CD14-positive monocyte (primary cell): ENCODE results near the gene WNT9B. TPM values are rescaled to one million over a fixed set of nuclear protein-coding genes. Genes with fewer than 3 reads are reported as not detected.

ENCODE experiments used
- DNase-seq, 3 donors: peaks; one replicate each; pipeline ENCODE4 v3.0.0-alpha.2; 2011 to 2022
- H2AFZ ChIP-seq: 2 replicates; pipeline ENCODE4 v1.6.0; 2012; ENCODE audit warnings: mild to moderate bottlenecking, low read depth, low read length, inconsistent platforms; ENCODE audit not compliant: insufficient read depth, poor library complexity, severe bottlenecking
- H3K27ac ChIP-seq, 2 donors: 1 replicate in 1 of 2; 2 replicates in 1 of 2; pipeline ENCODE4 v1.5.1; 2012 to 2013; ENCODE audit warnings: low read length in 2 of 2, control low read depth in 1 of 2, inconsistent platforms in 1 of 2, low read depth in 1 of 2, mild to moderate bottlenecking in 1 of 2
- H3K27me3 ChIP-seq, 2 donors: one replicate each; pipeline versions ENCODE4 v1.6.0 to v1.6.1; 2011 to 2013; ENCODE audit warnings: low read length in 2 of 2; ENCODE audit not compliant: control insufficient read depth in 2 of 2, insufficient read depth in 2 of 2
- H3K36me3 ChIP-seq, 2 donors: replicated peaks in 1 of 2; 1 replicate in 1 of 2; 2 replicates in 1 of 2; pipeline versions ENCODE4 v1.5.1 to v1.6.1; 2012 to 2013; ENCODE audit warnings: low read length in 2 of 2, control low read depth in 1 of 2, inconsistent platforms in 1 of 2, mild to moderate bottlenecking in 1 of 2; ENCODE audit not compliant: insufficient read depth in 2 of 2, control insufficient read depth in 1 of 2
- H3K4me1 ChIP-seq, 2 donors: 1 replicate in 1 of 2; 2 replicates in 1 of 2; pipeline versions ENCODE4 v1.5.1 to v1.6.1; 2012 to 2013; ENCODE audit warnings: low read length in 2 of 2, control low read depth in 1 of 2, inconsistent platforms in 1 of 2, mild to moderate bottlenecking in 1 of 2, moderate library complexity in 1 of 2; ENCODE audit not compliant: insufficient read depth in 2 of 2, control insufficient read depth in 1 of 2
- H3K4me2 ChIP-seq: replicated peaks from 2 replicates; pipeline ENCODE3; 2012; ENCODE audit warnings: low read length, moderate library complexity, mild to moderate bottlenecking; ENCODE audit not compliant: poor library complexity, severe bottlenecking; ENCODE audit errors: extremely low read depth
- H3K4me3 ChIP-seq, 3 experiments: fragments of 200-600 bp in 1 of 3; sonication (generic) in 1 of 3; replicated peaks in 1 of 3; 1 replicate in 2 of 3; 2 replicates in 1 of 3; pipeline ENCODE4 v1.5.1; 2011 to 2013; ENCODE audit warnings: low read length in 3 of 3, mild to moderate bottlenecking in 3 of 3, control low read depth in 2 of 3, low read depth in 2 of 3, inconsistent platforms in 1 of 3, moderate library complexity in 1 of 3
- H3K79me2 ChIP-seq: 2 replicates; pipeline ENCODE4 v1.6.0; 2012; ENCODE audit warnings: mild to moderate bottlenecking, control low read depth, inconsistent platforms, low read length, moderate library complexity; ENCODE audit not compliant: insufficient read depth
- H3K9ac ChIP-seq: 2 replicates; pipeline ENCODE4 v1.6.0; 2017; ENCODE audit warnings: low read length, mild to moderate bottlenecking; ENCODE audit not compliant: insufficient read depth, poor library complexity, severe bottlenecking
- H3K9me3 ChIP-seq, 2 donors: replicated peaks in 1 of 2; 1 replicate in 1 of 2; 2 replicates in 1 of 2; pipeline versions ENCODE4 v1.5.1 to v1.6.1; 2012 to 2013; ENCODE audit warnings: low read length in 2 of 2, control low read depth in 1 of 2; ENCODE audit not compliant: control insufficient read depth in 1 of 2, insufficient read depth in 1 of 2
- H4K20me1 ChIP-seq: 2 replicates; pipeline ENCODE4 v1.6.0; 2012; ENCODE audit warnings: mild to moderate bottlenecking, low read length, control low read depth, moderate library complexity; ENCODE audit not compliant: insufficient read depth
- H3K27ac Mint-ChIP-seq, 7 donors: one replicate each; pipeline ENCODE4 v1.8.0; 2020; ENCODE audit warnings: mild to moderate bottlenecking in 7 of 7, mixed read lengths in 7 of 7, moderate library complexity in 6 of 7, inconsistent platforms in 2 of 7
- H3K27me3 Mint-ChIP-seq, 3 donors: one replicate each; pipeline ENCODE4 v1.8.0; 2021 to 2022; ENCODE audit warnings: low read depth in 3 of 3, mild to moderate bottlenecking in 3 of 3, mixed read lengths in 3 of 3, moderate library complexity in 3 of 3, inconsistent platforms in 1 of 3
- H3K36me3 Mint-ChIP-seq, 2 donors: one replicate each; pipeline ENCODE4 v1.8.0; 2020; ENCODE audit warnings: mixed read lengths in 2 of 2, inconsistent platforms in 1 of 2, mild to moderate bottlenecking in 1 of 2
- H3K4me1 Mint-ChIP-seq: one replicate; pipeline ENCODE4 v1.8.0; 2020; ENCODE audit warnings: mild to moderate bottlenecking, mixed read lengths
- H3K4me3 Mint-ChIP-seq, 2 donors: one replicate each; pipeline ENCODE4 v1.8.0; 2020; ENCODE audit warnings: mild to moderate bottlenecking in 2 of 2, mixed read lengths in 2 of 2, moderate library complexity in 1 of 2
- H3K9me3 Mint-ChIP-seq, 7 donors: one replicate each; pipeline ENCODE4 v1.8.0; 2020 to 2022; ENCODE audit warnings: mixed read lengths in 7 of 7, mild to moderate bottlenecking in 6 of 7, moderate library complexity in 6 of 7, inconsistent platforms in 2 of 7
- WGBS: methylation state at CpG from one replicate; pipeline ENCODE4 v1.1.5; 2013; ENCODE audit warnings: missing lambda C conversion rate; ENCODE audit not compliant: insufficient coverage; 5-methylcytosine and 5-hydroxymethylcytosine counted together
- intact Hi-C, 2 donors: fragments of 100-400 bp; cut with micrococcal nuclease; formaldehyde crosslinking; loops; one replicate each; pipeline versions ENCODE4 v1.15.0 to v1.15.1; 2023
- polyA plus RNA-seq, 3 donors: library from polyadenylated mRNA; depleted of rRNA in 1 of 3; unstranded in 2 of 3; stranded (reverse) in 1 of 3; fragments of 300-500 nt in 2 of 3; fragments of >200 nt in 1 of 3; fragmentation: Illumina TruSeq in 2 of 3; gene quantifications; 1 replicate in 2 of 3; 2 replicates in 1 of 3; pipeline ENCODE4 v1.2.3, GENCODE V29; 2012 to 2021
- TF ChIP-seq, protein P1 (sequence below): fragments of 200-600 bp; IDR thresholded peaks from one replicate; pipeline ENCODE4 v1.8.0; 2022; ENCODE audit warnings: antibody characterized with exemption, mild to moderate bottlenecking

WNT9B gene
- polyA plus RNA-seq, 3 donors, result 0.19 TPM; not detected in 2

DNA sequence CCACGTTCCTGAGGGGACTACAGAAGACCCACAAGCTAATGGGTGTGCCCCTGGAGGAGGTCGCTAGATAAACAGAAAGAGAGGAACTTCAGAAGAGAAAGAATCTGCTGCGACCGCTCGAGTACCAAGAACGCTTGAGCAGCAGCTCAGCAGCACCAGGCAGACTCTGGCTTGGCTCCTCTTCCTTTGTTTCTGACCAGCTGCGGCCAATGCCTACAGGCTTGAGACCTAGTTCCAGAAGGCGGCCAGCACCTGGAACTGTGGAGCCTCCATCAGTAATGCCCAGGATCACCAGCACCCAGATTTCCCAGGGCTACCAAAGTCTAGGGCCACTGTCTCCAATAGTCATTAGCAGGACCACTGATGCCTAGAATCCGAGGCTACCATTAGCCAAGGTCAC, 45.6 kb downstream of the WNT9B start:
- no peak overlapping the region for H3K27ac ChIP-seq
- H3K9me3 ChIP-seq, result peaks cover 0 to 2% of the 10 kb centered on the region in 2 donors
- 98% methylated on average over 8 of the region's 9 CpGs for WGBS
- no peaks in the 10 kb centered on the region for H4K20me1 ChIP-seq
- no peak overlapping the region for H3K27ac Mint-ChIP-seq
- H3K36me3 ChIP-seq, result no peaks in the 10 kb centered on the region
- no peak overlapping the region for H3K4me2 ChIP-seq
- peaks cover 0 to 2% of the 10 kb centered on the region in 2 donors for H3K27me3 ChIP-seq
- H3K79me2 ChIP-seq, result no peaks in the 10 kb centered on the region
- H3K36me3 Mint-ChIP-seq, result no peaks in the 10 kb centered on the region
- intact Hi-C loops, result no loop called here
- peaks cover 0 to 4% (median 1%) of the 10 kb centered on the region in 7 donors for H3K9me3 Mint-ChIP-seq
- H3K4me1 ChIP-seq, result peaks cover 0 to 7% of the 10 kb centered on the region in 2 donors
- H3K4me3 Mint-ChIP-seq, result no peak overlapping the region
- H3K4me3 ChIP-seq, result no peak overlapping the region
- peaks cover 8% of the 10 kb centered on the region for H3K4me1 Mint-ChIP-seq
- H3K27me3 Mint-ChIP-seq, result peaks cover 14 to 24% (median 18%) of the 10 kb centered on the region in 3 donors
- H3K9ac ChIP-seq, result no peak overlapping the region
- no peak overlapping the region for H2AFZ ChIP-seq
- no peak for DNase-seq
- TF ChIP-seq, protein P1, sequence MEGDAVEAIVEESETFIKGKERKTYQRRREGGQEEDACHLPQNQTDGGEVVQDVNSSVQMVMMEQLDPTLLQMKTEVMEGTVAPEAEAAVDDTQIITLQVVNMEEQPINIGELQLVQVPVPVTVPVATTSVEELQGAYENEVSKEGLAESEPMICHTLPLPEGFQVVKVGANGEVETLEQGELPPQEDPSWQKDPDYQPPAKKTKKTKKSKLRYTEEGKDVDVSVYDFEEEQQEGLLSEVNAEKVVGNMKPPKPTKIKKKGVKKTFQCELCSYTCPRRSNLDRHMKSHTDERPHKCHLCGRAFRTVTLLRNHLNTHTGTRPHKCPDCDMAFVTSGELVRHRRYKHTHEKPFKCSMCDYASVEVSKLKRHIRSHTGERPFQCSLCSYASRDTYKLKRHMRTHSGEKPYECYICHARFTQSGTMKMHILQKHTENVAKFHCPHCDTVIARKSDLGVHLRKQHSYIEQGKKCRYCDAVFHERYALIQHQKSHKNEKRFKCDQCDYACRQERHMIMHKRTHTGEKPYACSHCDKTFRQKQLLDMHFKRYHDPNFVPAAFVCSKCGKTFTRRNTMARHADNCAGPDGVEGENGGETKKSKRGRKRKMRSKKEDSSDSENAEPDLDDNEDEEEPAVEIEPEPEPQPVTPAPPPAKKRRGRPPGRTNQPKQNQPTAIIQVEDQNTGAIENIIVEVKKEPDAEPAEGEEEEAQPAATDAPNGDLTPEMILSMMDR, result no peak

DNA sequence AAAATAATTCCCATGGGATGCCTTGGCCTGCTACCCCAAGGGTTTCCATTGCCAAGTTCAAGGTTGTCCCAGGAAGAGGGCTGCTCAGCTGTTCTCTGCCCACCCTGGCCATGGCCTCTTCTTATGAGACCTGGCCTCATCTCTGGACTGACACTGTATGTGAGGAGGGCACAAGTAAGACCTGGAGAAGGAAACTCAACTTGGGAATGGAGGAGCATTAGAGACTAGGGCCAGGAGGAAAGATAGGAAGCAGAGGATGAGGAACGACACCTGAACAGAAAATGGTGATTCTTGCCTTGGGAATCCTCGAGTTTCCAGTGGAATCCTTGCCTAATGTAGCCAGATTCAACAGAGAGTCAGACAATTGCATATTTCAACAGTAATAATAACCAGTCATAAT, 47.0 kb downstream of the WNT9B start:
- Histone ChIP-seq H3K27ac (no peak overlapping the region), H4K20me1 (no peaks in the 10 kb centered on the region), H3K36me3 (no peaks in the 10 kb centered on the region), H3K4me1 (peaks cover 0 to 7% of the 10 kb centered on the region in 2 donors), H3K27me3 (no peaks in the 10 kb centered on the region), H3K4me2 (no peak overlapping the region), H3K9ac (no peak overlapping the region), H3K79me2 (no peaks in the 10 kb centered on the region), H2AFZ (no peak overlapping the region), H3K9me3 (peaks cover 0 to 2% of the 10 kb centered on the region in 2 donors), H3K4me3 (no peak overlapping the region)
- peaks cover 0 to 4% (median 1%) of the 10 kb centered on the region in 7 donors for H3K9me3 Mint-ChIP-seq
- peaks cover 8 to 24% (median 12%) of the 10 kb centered on the region in 3 donors for H3K27me3 Mint-ChIP-seq
- no peak overlapping the region for H3K27ac Mint-ChIP-seq
- no peaks in the 10 kb centered on the region for H3K36me3 Mint-ChIP-seq
- TF ChIP-seq, protein P1, result no peak
- H3K4me3 Mint-ChIP-seq, result no peak overlapping the region
- intact Hi-C loops, result no loop called here
- WGBS, result 83% methylated on average over 2 of the region's 2 CpGs
- DNase-seq, result no peak
- H3K4me1 Mint-ChIP-seq, result peaks cover 4% of the 10 kb centered on the region
